SH-SY5Y (cell line): ENCODE data around the gene REPIN1.

ENCODE experiments used
- GATA2 ChIP-seq: IDR thresholded peaks from 2 replicates; pipeline ENCODE4 v1.6.1; 2011; ENCODE audit warnings: mild to moderate bottlenecking, low read depth, low read length
- GATA3 ChIP-seq: IDR thresholded peaks from 2 replicates; pipeline ENCODE4 v1.6.1; 2011; ENCODE audit warnings: low read depth, mild to moderate bottlenecking, low read length, moderate library complexity

- no peak for TF ChIP-seq GATA3
- TF ChIP-seq GATA2: no peak
Measured at GRCh38 chr7:150375662-150376521, 7.3 kb downstream of the REPIN1 start.
